Measurements from ENCODE around the gene MEIOSIN. TPM values are rescaled to one million over a fixed set of nuclear protein-coding genes. Genes with fewer than 3 reads are reported as not detected.

The MEIOSIN gene
- total and polyA plus RNA-seq, 4 donors: not detected

DNA sequence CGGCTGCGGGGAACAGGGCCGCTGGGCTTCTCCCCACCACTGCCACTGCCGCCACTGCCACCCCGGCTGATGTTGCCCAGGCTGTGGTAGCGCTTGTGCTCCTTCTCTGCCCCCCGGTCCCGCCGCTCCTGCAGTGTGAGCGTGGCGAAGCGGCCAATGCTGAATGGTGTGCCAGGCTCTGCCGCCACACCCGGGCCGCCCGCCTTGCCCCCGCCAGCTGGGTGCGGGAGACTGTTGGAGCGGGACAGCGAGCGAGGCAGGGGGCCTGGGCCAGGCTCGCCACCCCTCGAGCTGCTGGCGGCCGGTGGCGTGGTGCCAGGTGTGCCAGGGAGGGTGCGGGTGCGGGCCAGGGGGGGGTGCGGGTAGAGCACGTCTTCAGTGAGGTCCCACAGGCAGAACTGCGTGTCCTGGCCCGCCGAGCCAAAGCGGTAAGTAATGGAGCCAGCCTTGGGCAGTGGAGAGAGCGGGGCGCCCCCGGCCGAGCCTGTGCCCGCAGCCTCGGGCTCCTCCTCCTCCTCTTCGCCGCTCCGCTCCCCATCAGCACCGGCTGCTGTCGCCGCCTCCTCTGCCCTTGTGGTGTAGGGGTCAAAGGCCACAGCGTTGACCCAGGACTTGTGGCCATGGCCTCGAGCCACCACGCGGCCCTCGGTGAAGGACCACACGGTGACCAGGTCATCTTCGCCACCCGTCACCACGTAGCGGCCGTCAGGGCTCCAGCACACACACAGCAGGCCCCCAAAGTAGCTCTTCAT is 52.7 kb downstream of the MEIOSIN start:
- 87 to 88% methylated on average over 50 to 57 of the region's 57 CpGs for WGBS, 2 donors
- DNase-seq: no peak
- ATAC-seq (ENCODE audit: low FRiP score): no peak
- H3K4me1 ChIP-seq (ENCODE audit: control insufficient read depth in 1 of 2, insufficient read depth in 2 of 2, low read length in 2 of 2): no peaks in the 10 kb centered on the region
- no peaks in the 10 kb centered on the region for H3K36me3 ChIP-seq (ENCODE audit: control insufficient read depth in 1 of 2, insufficient read depth in 2 of 2, low read length in 1 of 2)
- H3K9me3 ChIP-seq (ENCODE audit: control insufficient read depth, low read length): no peaks in the 10 kb centered on the region
- no peaks in the 10 kb centered on the region for H3K27me3 ChIP-seq (ENCODE audit: control insufficient read depth in 1 of 2, insufficient read depth in 2 of 2, low read length in 1 of 2)
- H3K4me3 ChIP-seq (ENCODE audit: low read length in 2 of 2): no peak overlapping the region
- peak overlapping the region in 1 of 2 donors; percentile 93 for H3K27ac ChIP-seq (ENCODE audit: low read depth in 1 of 2, low read length in 2 of 2)
- intact Hi-C loops (cut with DNase I): no loop called here

DNA sequence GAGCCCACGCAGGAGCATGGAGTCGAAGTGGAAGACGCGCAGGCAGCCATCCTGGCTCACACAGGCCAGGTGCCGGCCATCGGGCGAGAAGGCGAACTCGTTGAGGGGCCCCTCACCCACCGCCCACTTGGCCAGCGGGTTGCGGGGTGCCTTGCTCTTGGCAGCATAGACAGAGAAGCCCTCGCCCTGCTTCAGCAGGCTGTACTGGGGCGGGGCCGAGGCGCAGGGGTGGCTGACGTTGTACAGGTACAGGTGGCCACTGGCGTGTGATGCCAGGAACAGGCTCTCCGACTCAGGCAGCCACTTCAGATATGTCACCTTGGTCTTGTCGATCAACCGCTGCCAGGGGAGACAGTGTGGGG is 53.3 kb downstream of the MEIOSIN start:
- Histone ChIP-seq H3K4me1 (ENCODE audit: control insufficient read depth in 1 of 2, insufficient read depth in 2 of 2, low read length in 2 of 2) (no peaks in the 10 kb centered on the region), H3K4me3 (ENCODE audit: low read length in 2 of 2) (no peak overlapping the region), H3K36me3 (ENCODE audit: control insufficient read depth in 1 of 2, insufficient read depth in 2 of 2, low read length in 1 of 2) (no peaks in the 10 kb centered on the region), H3K27me3 (ENCODE audit: control insufficient read depth in 1 of 2, insufficient read depth in 2 of 2, low read length in 1 of 2) (no peaks in the 10 kb centered on the region), H3K9me3 (ENCODE audit: control insufficient read depth, low read length) (no peaks in the 10 kb centered on the region), H3K27ac (ENCODE audit: low read depth in 1 of 2, low read length in 2 of 2) (no peak overlapping the region)
- DNase-seq: no peak
- no peak for ATAC-seq (ENCODE audit: low FRiP score)
- WGBS, 2 donors: 90 to 91% methylated on average over 21 of the region's 21 CpGs
- intact Hi-C loops (cut with DNase I): no loop called here

DNA sequence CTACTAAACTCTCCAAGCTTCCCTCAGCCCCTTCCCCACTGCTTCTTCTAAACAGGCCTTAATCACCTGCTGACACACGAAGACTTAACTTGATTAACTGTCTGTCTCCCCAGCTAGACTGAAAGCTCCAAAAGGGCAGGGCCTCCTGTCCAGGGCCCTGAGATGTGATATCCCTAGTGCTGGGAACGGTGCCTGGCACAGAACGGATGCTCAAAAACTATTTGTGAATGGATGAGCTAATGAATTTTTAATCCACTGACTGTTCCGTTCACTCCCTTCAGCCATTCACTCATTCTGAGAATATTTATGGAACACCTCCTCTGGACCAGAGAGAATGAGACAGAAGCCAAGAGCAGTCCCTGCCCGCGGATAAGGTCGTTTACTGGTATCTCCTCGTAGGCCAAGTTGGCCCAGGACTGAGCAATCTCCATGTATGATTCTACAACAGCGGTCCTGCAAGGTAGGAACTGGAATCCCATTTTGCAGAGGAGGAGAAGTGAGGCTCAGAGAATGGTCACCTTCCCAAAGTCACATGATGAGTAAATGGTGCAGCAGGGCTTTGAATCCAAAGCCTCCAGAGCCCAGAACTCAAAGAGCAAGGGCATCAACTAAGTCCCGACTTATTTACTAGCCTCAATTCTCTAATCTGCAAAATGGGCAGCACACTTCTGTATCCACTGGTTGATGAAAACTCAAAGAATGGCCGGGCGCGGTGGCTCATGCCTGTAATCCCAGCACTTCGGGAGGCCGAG is 56.0 kb downstream of the MEIOSIN start:
- Histone ChIP-seq H3K27me3 (ENCODE audit: control insufficient read depth in 1 of 2, insufficient read depth in 2 of 2, low read length in 1 of 2) (no peaks in the 10 kb centered on the region), H3K27ac (ENCODE audit: low read depth in 1 of 2, low read length in 2 of 2) (no peak overlapping the region)
- intact Hi-C loops (cut with DNase I): no loop called here

DNA sequence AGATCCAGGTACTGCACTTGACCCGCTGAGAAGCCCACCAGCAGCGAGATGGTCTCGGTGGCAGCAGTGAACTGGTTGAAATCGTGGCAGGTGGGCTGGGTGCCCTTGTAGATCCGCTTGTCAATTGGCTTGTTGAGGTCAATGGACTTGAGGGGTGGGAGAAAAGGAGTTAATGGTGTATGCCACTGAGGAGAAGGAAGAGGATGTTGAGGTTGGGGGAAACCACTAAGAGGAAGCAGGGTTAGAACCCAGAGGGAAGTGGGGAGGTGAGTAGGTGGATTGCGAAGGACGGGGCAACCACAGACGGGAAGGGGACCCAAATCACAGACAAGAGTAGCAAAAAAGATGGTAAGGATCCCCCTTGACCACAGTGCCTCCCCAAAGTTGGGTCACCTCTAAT is 57.7 kb downstream of the MEIOSIN start:
- Histone ChIP-seq H3K4me1 (ENCODE audit: control insufficient read depth in 1 of 2, insufficient read depth in 2 of 2, low read length in 2 of 2) (no peaks in the 10 kb centered on the region), H3K36me3 (ENCODE audit: control insufficient read depth in 1 of 2, insufficient read depth in 2 of 2, low read length in 1 of 2) (no peaks in the 10 kb centered on the region), H3K27me3 (ENCODE audit: control insufficient read depth in 1 of 2, insufficient read depth in 2 of 2, low read length in 1 of 2) (no peaks in the 10 kb centered on the region), H3K9me3 (ENCODE audit: control insufficient read depth, low read length) (no peaks in the 10 kb centered on the region), H3K27ac (ENCODE audit: low read depth in 1 of 2, low read length in 2 of 2) (no peak overlapping the region), H3K4me3 (ENCODE audit: low read length in 2 of 2) (no peak overlapping the region)
- 83 to 85% methylated on average over 8 of the region's 8 CpGs for WGBS, 2 donors
- DNase-seq: no peak
- intact Hi-C loops (cut with DNase I): no loop called here
- no peak for ATAC-seq (ENCODE audit: low FRiP score)

More for the DNA sequence above, 56.0 kb downstream of the MEIOSIN start:
- DNase-seq: no peak
- ATAC-seq (ENCODE audit: low FRiP score): no peak
- WGBS, 2 donors: 84 to 87% methylated on average over 15 of the region's 15 CpGs
- H3K4me1 ChIP-seq (ENCODE audit: control insufficient read depth in 1 of 2, insufficient read depth in 2 of 2, low read length in 2 of 2): no peaks in the 10 kb centered on the region
- no peaks in the 10 kb centered on the region for H3K36me3 ChIP-seq (ENCODE audit: control insufficient read depth in 1 of 2, insufficient read depth in 2 of 2, low read length in 1 of 2)
- no peak overlapping the region for H3K4me3 ChIP-seq (ENCODE audit: low read length in 2 of 2)
- H3K9me3 ChIP-seq (ENCODE audit: control insufficient read depth, low read length): no peaks in the 10 kb centered on the region

DNA sequence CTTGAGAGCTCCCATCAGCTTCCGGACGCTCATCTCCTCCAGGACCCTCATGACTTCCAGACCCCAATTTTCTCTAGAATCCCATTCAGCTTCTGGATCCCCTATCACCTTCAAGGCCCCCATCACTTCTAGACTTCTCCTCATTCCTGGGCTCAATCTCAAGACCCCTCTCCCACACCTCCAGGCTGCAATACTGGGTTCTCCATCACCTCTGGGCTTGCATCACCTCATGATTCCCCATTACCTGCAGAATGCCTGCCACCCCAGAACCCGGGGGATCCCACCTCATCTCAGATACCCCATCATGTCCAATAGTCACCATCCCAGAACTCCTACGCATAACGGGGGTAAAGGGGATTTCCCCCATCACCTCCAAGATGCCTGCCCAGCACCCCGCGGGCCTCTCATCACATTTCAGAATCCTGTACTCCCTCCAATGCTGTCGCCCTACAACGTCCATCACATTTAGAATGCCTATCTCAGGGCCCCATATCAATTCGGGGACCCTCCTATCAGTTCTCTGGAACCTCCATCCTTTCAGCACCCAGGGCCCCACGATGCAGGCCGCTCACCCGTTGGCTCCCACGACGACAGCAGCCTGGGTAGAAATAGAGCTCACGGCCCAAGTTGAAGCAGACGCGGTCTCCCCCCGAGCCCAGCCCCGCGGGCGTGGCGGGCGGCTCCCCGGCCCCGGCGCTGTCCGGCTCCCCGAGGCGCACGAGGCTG is 58.7 kb downstream of the MEIOSIN start:
- H3K27ac ChIP-seq (ENCODE audit: low read depth in 1 of 2, low read length in 2 of 2): peak overlapping the region in 1 of 2 donors; percentile 6
- no peaks in the 10 kb centered on the region for H3K36me3 ChIP-seq (ENCODE audit: control insufficient read depth in 1 of 2, insufficient read depth in 2 of 2, low read length in 1 of 2)
- peak overlapping the region; percentile 71 to 79 for H3K4me3 ChIP-seq (ENCODE audit: low read length in 2 of 2)
- DNase-seq: no peak
- intact Hi-C loops (cut with DNase I): no loop called here
- no peaks in the 10 kb centered on the region for H3K27me3 ChIP-seq (ENCODE audit: control insufficient read depth in 1 of 2, insufficient read depth in 2 of 2, low read length in 1 of 2)
- no peaks in the 10 kb centered on the region for H3K4me1 ChIP-seq (ENCODE audit: control insufficient read depth in 1 of 2, insufficient read depth in 2 of 2, low read length in 2 of 2)
- 5 to 6% methylated on average over 28 to 31 of the region's 31 CpGs for WGBS, 2 donors
- no peak for ATAC-seq (ENCODE audit: low FRiP score)
- no peaks in the 10 kb centered on the region for H3K9me3 ChIP-seq (ENCODE audit: control insufficient read depth, low read length)

DNA sequence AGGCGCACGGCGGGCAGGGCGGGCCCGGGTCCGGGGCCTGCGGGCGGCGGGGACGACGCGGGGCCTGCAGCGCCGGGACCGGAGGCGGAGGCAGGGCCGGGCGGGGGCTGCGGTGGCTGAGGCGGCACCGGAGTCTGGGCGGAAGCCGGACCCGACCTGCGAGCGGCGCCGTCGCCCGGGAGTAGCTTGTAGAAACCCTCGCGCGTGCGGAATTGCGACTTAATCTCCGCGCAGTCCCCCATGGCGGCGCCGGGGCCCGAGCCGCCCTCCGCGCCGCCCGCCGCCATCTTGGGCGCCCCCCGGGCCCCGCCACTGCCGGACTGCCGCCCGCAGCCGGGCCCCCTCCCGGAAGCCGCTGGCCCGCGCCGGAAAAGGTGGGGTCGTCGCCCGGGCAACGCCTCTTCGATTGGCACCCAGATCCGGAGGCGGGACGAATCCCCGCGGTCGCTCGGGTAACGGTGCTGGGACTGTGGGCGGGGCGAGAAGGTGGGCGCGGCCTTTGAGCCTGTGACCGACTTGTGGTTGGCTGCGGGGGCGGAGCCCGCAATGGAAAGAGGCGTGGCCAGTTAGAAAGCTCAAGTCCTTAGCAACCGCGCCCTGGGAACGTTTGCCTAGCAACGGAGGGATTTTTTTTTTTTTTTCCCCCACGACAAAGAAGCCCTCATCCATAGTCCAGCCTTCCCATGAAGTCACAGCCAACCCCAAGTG is 59.4 kb downstream of the MEIOSIN start, which contains the start of gene DMWD:
Gene DMWD, minus strand, starts transcription at position 376 of the 708 bp plus-strand sequence. Its CDS starts 89 bp downstream, at position 287.
- Histone ChIP-seq H3K27me3 (ENCODE audit: control insufficient read depth in 1 of 2, insufficient read depth in 2 of 2, low read length in 1 of 2) (no peaks in the 10 kb centered on the region), H3K4me3 (ENCODE audit: low read length in 2 of 2) (peak within 1 kb of the TSS; percentile 71 to 79), H3K9me3 (ENCODE audit: control insufficient read depth, low read length) (no peaks in the 10 kb centered on the region), H3K27ac (ENCODE audit: low read depth in 1 of 2, low read length in 2 of 2) (peak within 1 kb of the TSS in 1 of 2 donors; percentile 39), H3K36me3 (ENCODE audit: control insufficient read depth in 1 of 2, insufficient read depth in 2 of 2, low read length in 1 of 2) (no peaks in the 10 kb centered on the region), H3K4me1 (ENCODE audit: control insufficient read depth in 1 of 2, insufficient read depth in 2 of 2, low read length in 2 of 2) (no peaks in the 10 kb centered on the region)
- whole genome bisulfite sequencing, 2 donors: 1% methylated on average over 52 to 86 of the region's 86 CpGs
- intact Hi-C loops (cut with DNase I): no loop called here
- peak; percentile 99 to 100 for DNase-seq
- peak; percentile 99 for ATAC-seq (ENCODE audit: low FRiP score)

DNA sequence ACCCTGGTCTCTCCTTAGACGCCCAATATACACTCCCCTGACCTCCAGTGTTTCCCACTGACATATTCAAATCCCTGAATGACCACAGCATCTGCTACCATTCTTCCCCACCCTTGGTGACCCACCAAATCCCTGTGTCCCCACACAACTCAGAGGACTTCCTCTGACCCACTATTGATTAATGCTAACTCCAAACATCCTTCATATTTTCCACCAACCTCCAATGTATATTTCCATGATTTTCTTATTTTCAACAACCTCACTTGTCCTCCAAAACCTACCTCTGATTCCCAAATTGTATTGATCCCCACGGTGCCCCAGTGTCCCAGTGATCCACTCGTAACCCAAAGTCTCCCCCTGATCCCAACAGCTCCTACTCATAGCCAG is 59.9 kb downstream of the MEIOSIN start:
- WGBS, 2 donors: 39 to 41% methylated on average over 3 of the region's 3 CpGs
- ATAC-seq (ENCODE audit: low FRiP score) (no peak), DNase-seq (no peak)
- intact Hi-C loops (cut with DNase I): no loop called here
- no peaks in the 10 kb centered on the region for H3K4me1 ChIP-seq (ENCODE audit: control insufficient read depth in 1 of 2, insufficient read depth in 2 of 2, low read length in 2 of 2)
- H3K9me3 ChIP-seq (ENCODE audit: control insufficient read depth, low read length): no peaks in the 10 kb centered on the region
- no peaks in the 10 kb centered on the region for H3K27me3 ChIP-seq (ENCODE audit: control insufficient read depth in 1 of 2, insufficient read depth in 2 of 2, low read length in 1 of 2)
- no peak overlapping the region for H3K4me3 ChIP-seq (ENCODE audit: low read length in 2 of 2)
- H3K27ac ChIP-seq (ENCODE audit: low read depth in 1 of 2, low read length in 2 of 2): no peak overlapping the region
- no peaks in the 10 kb centered on the region for H3K36me3 ChIP-seq (ENCODE audit: control insufficient read depth in 1 of 2, insufficient read depth in 2 of 2, low read length in 1 of 2)

DNA sequence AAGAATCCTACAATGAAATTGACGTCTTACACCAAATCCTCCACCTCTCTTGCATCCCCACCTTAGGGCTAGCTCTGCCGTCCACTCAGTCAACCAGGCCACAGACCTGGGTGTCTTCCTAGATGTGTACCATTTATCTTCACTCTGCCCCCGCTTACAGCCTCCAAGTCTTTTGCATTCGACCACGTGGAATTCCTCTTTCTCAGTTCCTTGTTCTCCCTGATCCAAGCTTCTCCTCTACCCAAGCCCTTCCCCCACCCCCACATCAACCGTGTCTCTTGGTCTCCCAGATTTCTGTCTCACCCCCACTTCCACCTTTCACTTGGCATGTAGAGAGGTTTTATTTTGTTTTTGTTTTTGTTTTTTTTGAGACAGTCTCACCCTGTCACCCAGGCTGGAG is 60.6 kb downstream of the MEIOSIN start:
- H3K27me3 ChIP-seq (ENCODE audit: control insufficient read depth in 1 of 2, insufficient read depth in 2 of 2, low read length in 1 of 2): no peaks in the 10 kb centered on the region
- H3K4me1 ChIP-seq (ENCODE audit: control insufficient read depth in 1 of 2, insufficient read depth in 2 of 2, low read length in 2 of 2): no peaks in the 10 kb centered on the region
- no peaks in the 10 kb centered on the region for H3K9me3 ChIP-seq (ENCODE audit: control insufficient read depth, low read length)
- no peak overlapping the region for H3K4me3 ChIP-seq (ENCODE audit: low read length in 2 of 2)
- H3K36me3 ChIP-seq (ENCODE audit: control insufficient read depth in 1 of 2, insufficient read depth in 2 of 2, low read length in 1 of 2): no peaks in the 10 kb centered on the region
- WGBS, 2 donors: 57 to 58% methylated on average over 6 of the region's 6 CpGs
- DNase-seq (no peak), ATAC-seq (ENCODE audit: low FRiP score) (no peak)
- no peak overlapping the region for H3K27ac ChIP-seq (ENCODE audit: low read depth in 1 of 2, low read length in 2 of 2)
- intact Hi-C loops (cut with DNase I): no loop called here

All from aorta (tissue), 5 donors.